K562 (cell line): ENCODE results near the gene ELP5. TPM values are rescaled to one million over a fixed set of nuclear protein-coding genes. Genes with fewer than 3 reads are reported as not detected.

Source experiments
- BDP1 ChIP-seq: IDR thresholded peaks from 3 replicates; pipeline ENCODE4 v1.6.1; 2011; ENCODE audit not compliant: insufficient read length, insufficient read depth
- CEBPZ ChIP-seq: fragments of 150-350 bp; IDR thresholded peaks from 2 replicates; pipeline ENCODE4 v1.6.1; 2014; ENCODE audit warnings: low read depth, mild to moderate bottlenecking, low read length, borderline replicate concordance
- E2F6 ChIP-seq, 2 experiments: IDR thresholded peaks; 2 replicates each; pipeline ENCODE4 v1.6.1; 2011; ENCODE audit warnings: borderline replicate concordance in 1 of 2, control low read depth in 1 of 2, low read depth in 1 of 2, low read length in 1 of 2, mild to moderate bottlenecking in 1 of 2, mixed read lengths in 1 of 2, moderate library complexity in 1 of 2; ENCODE audit not compliant: insufficient read depth in 1 of 2, insufficient read length in 1 of 2, poor library complexity in 1 of 2, severe bottlenecking in 1 of 2; ENCODE audit errors: extremely low read depth in 1 of 2
- FOXJ2 ChIP-seq: fragments of 200-800 bp; sonication (Bioruptor generic); IDR thresholded peaks from 2 replicates; pipeline ENCODE4 v1.6.1; 2016; ENCODE audit warnings: missing genetic modification characterization, missing compliant biosample characterization
- FOXM1 ChIP-seq, 2 experiments: fragments of 450-650 bp in 1 of 2; sonication (generic) in 1 of 2; formaldehyde crosslinking in 1 of 2; IDR thresholded peaks; 2 replicates each; pipeline versions ENCODE4 v1.6.1 to v1.9.0; 2017 to 2022; ENCODE audit warnings: low read depth in 2 of 2, mild to moderate bottlenecking in 2 of 2, missing genetic modification reagents in 1 of 2, moderate library complexity in 1 of 2
- JUNB ChIP-seq: fragments of 450-650 bp; formaldehyde crosslinking; conservative IDR thresholded peaks from 2 replicates; pipeline ENCODE4 v1.4.0; 2020; ENCODE audit warnings: mild to moderate bottlenecking
- KDM4B ChIP-seq, 2 experiments: fragments of 450-650 bp in 1 of 2; sonication (generic) in 1 of 2; IDR thresholded peaks; 2 replicates each; pipeline ENCODE4 v1.6.1; 2016 to 2017; ENCODE audit warnings: borderline replicate concordance in 2 of 2, antibody characterized with exemption in 1 of 2, low read depth in 1 of 2, mild to moderate bottlenecking in 1 of 2
- MEF2D ChIP-seq: conservative IDR thresholded peaks from 2 replicates; pipeline ENCODE4 v1.6.1; 2016; ENCODE audit warnings: low read depth, missing genetic modification characterization, missing compliant biosample characterization
- PHB2 ChIP-seq: fragments of 450-650 bp; IDR thresholded peaks from 2 replicates; pipeline ENCODE4 v1.6.1; 2017; ENCODE audit warnings: low read depth
- PPARD ChIP-seq: fragments of 250-450 bp; sonication (Bioruptor Pico); IDR thresholded peaks from 2 replicates; pipeline ENCODE4 v1.8.0; 2022; ENCODE audit warnings: inconsistent platforms, mild to moderate bottlenecking, moderate library complexity
- RREB1 ChIP-seq: fragments of 250-450 bp; sonication (Bioruptor Pico); IDR thresholded peaks from 2 replicates; pipeline ENCODE4 v1.4.0; 2020
- RUNX1 ChIP-seq: sonication (generic); IDR thresholded peaks from 2 replicates; pipeline ENCODE4 v1.6.1; 2016; ENCODE audit warnings: antibody characterized with exemption, low read depth
- TAF1 ChIP-seq: IDR thresholded peaks from 2 replicates; pipeline ENCODE4 v1.6.1; 2011; ENCODE audit warnings: mild to moderate bottlenecking, low read length, moderate library complexity; ENCODE audit not compliant: insufficient read depth, control insufficient read depth, severe bottlenecking; ENCODE audit errors: extremely low read depth
- TCF7L2 ChIP-seq: fragments of 150-350 bp; IDR thresholded peaks from 2 replicates; pipeline ENCODE4 v1.6.1; 2016; ENCODE audit warnings: low read depth, mild to moderate bottlenecking, low read length, moderate library complexity
- THRAP3 ChIP-seq: fragments of 450-650 bp; IDR thresholded peaks from 2 replicates; pipeline ENCODE4 v1.6.1; 2016; ENCODE audit warnings: mild to moderate bottlenecking, inconsistent platforms, borderline replicate concordance
- polyA plus RNA-seq, 8 experiments: library from polyadenylated mRNA; depleted of rRNA in 4 of 8; stranded (reverse) in 5 of 8; unstranded in 3 of 8; fragments of >200 nt; fragmentation: Nextera tagmentation in 2 of 8; fragmentation: Illumina TruSeq in 1 of 8; extraction: Ambion mirVana in 2 of 8; extraction: Trizol in 1 of 8; gene quantifications; 2 replicates each; pipeline versions ENCODE4 v1.2.1 to v1.2.3, GENCODE V29; 2011 to 2014; ENCODE audit warnings: inconsistent platforms in 1 of 8, missing spikeins in 1 of 8
- total RNA-seq, 7 experiments: library from RNA; depleted of rRNA in 6 of 7; stranded (reverse); fragments of >200 nt in 6 of 7; fragmentation: Illumina TruSeq in 2 of 7; extraction: Trizol in 2 of 7; gene quantifications; 2 replicates each; pipeline versions ENCODE4 v1.2.1 to v1.2.3, GENCODE V29; 2011 to 2021; ENCODE audit warnings: low replicate concordance in 1 of 7

Gene ELP5
- total and polyA plus RNA-seq, 9 of the 15 experiments (the other 6 are each of a cell fraction or from before 2014, with no cell fraction given), result 25.7 to 77.9 (median 52.9) TPM

- peak; percentile 87 to 92 for TF ChIP-seq E2F6 (IDR thresholded peaks at IDR 0.05; ENCODE audit: borderline replicate concordance in 1 of 2, extremely low read depth in 1 of 2, insufficient read depth in 1 of 2, insufficient read length in 1 of 2, low read depth in 1 of 2, low read length in 1 of 2, poor library complexity in 1 of 2, severe bottlenecking in 1 of 2)
- no peak for TF ChIP-seq RUNX1
- TF ChIP-seq BDP1, result no peak
- no peak for TF ChIP-seq FOXJ2 (tag)
- TF ChIP-seq PPARD (CRISPR knock-in tag), result no peak
- TF ChIP-seq MEF2D (tag), result no peak
- no peak for TF ChIP-seq FOXM1 (IDR thresholded peaks at IDR 0.05; ENCODE audit: low read depth)
- TF ChIP-seq FOXM1 (CRISPR knock-in tag; IDR thresholded peaks at IDR 0.05; ENCODE audit: low read depth), result 0 out of 2 replicates have a peak, but pooled peaks have one; percentile 60
- TF ChIP-seq CEBPZ, result no peak
- no peak for TF ChIP-seq RREB1
- TF ChIP-seq JUNB, result no peak
- TF ChIP-seq TCF7L2, result no peak
- TF ChIP-seq THRAP3, result no peak
- no peak for TF ChIP-seq KDM4B (IDR thresholded peaks at IDR 0.05; ENCODE audit: borderline replicate concordance in 2 of 2, low read depth in 1 of 2)
- peak; percentile 3 for TF ChIP-seq TAF1
- no peak for TF ChIP-seq PHB2
Measured at GRCh38 chr17:7307686-7308624, 55.9 kb downstream of the ELP5 start (continued).
